ENCODE data around the gene RBM15B.
A peak's percentile ranks its signal among the peaks of the same experiment; 100 is the strongest.

The RBM15B gene

GRCh38 chr3:51429138-51429537 is 38.1 kb downstream of the RBM15B start:
- no peak for DNase-seq
- intact Hi-C loops (cut with DNase I): no loop called here

GRCh38 chr3:51434110-51434509 is 43.0 kb downstream of the RBM15B start:
- DNase-seq: no peak
- intact Hi-C loops (cut with DNase I): no loop called here

- intact Hi-C loops (cut with DNase I): no loop called here
- DNase-seq: peak in 2 of 10 donors; percentile 13 to 28
Measured at GRCh38 chr3:51434746-51435327, 43.8 kb downstream of the RBM15B start.

- intact Hi-C loops (cut with DNase I): no loop called here
- DNase-seq: no peak
Measured at GRCh38 chr3:51436998-51437639, 46.0 kb downstream of the RBM15B start.

GRCh38 chr3:51441282-51442030 is 50.4 kb downstream of the RBM15B start:
- intact Hi-C loops (cut with DNase I): no loop called here
- DNase-seq: no peak

GRCh38 chr3:51445544-51446280 is 54.6 kb downstream of the RBM15B start:
- DNase-seq: no peak
- intact Hi-C loops (cut with DNase I): no loop called here
